NCI-H2107 treated with DMSO at 0.1 percent for 48 hours (cell line): Measurements from ENCODE around the gene S100A12.

Source experiments
- DNase-seq: peaks from one replicate; lab custom pipeline; 2025; ENCODE audit not compliant: unreplicated experiment; lab: John Stamatoyannopoulos, UW

S100A12 gene

GRCh38 chr1:153337980-153338853 lies 37.2 kb downstream of the S100A12 start:
- DNase-seq: no peak

- DNase-seq: no peak
Measured at GRCh38 chr1:153336650-153337049, 38.8 kb downstream of the S100A12 start.

GRCh38 chr1:153333902-153334301 lies 41.5 kb downstream of the S100A12 start:
- DNase-seq: no peak

GRCh38 chr1:153324912-153325311 lies 50.5 kb downstream of the S100A12 start:
- no peak for DNase-seq
